ENCODE results near the gene ACTN4.
"Not testable (repeated sequence)": the region's sequence is repeated elsewhere in the genome, so short reads cannot be mapped to it uniquely, and the experiment has no call there.

ACTN4 gene

GRCh38 chr19:38647368-38647965 is at the start of gene ACTN4:
ACTN4 (plus strand) TSS chr19:38647649; CDS start chr19:38647746, 97 bp downstream.
- peak; percentile 97 for DNase-seq (ENCODE audit: low read depth)
- no peak for TF ChIP-seq CTCF (conservative IDR thresholded peaks at IDR 0.05; ENCODE audit: low read depth, low read length)
- peak within 1 kb of the TSS; percentile 98 for H3K4me3 ChIP-seq (ENCODE audit: low read depth, low read length)

GRCh38 chr19:38599722-38600121 is 47.7 kb upstream of the ACTN4 start:
- H3K4me3 ChIP-seq (ENCODE audit: low read depth, low read length): no peak overlapping the region
- no peak for DNase-seq (ENCODE audit: low read depth)
- no peak for TF ChIP-seq CTCF (conservative IDR thresholded peaks at IDR 0.05; ENCODE audit: low read depth, low read length)

DNA sequence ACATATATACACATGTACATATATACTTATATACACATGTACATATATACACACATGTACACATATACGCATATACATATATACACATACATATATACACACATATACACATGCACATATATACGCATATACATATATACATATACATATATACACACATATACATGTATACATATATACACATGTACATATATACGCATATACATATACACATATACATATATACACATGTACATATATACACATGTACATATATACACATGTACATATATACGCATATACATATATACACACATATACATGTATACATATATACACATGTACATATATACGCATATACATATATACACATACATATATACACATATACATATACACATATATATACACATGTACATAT is 44.6 kb upstream of the ACTN4 start:
- DNase-seq (ENCODE audit: low read depth); H3K4me3 ChIP-seq (ENCODE audit: low read depth, low read length): not testable (repeated sequence)

DNA sequence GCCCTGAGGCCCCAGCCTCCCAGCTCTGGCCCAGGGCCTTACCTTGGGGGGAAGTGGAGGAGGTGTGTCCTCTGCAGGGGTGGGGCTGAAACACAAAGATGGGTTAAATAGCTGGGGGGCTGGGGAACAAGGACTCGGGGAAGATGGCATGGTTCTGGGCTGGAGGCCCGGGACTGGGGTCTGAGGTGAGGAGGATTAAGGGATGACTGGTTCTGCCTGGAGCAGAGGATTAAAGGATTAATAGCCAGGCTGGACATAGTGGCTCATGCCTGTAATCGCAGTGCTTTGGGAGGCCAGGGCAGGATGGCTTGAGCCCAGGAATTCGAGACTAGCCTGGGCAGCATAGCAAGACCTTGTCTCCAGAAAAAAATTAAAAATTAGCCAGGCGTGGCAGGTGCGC is 41.3 kb upstream of the ACTN4 start:
- no peak for TF ChIP-seq CTCF (conservative IDR thresholded peaks at IDR 0.05; ENCODE audit: low read depth, low read length)
- DNase-seq (ENCODE audit: low read depth): no peak

DNA sequence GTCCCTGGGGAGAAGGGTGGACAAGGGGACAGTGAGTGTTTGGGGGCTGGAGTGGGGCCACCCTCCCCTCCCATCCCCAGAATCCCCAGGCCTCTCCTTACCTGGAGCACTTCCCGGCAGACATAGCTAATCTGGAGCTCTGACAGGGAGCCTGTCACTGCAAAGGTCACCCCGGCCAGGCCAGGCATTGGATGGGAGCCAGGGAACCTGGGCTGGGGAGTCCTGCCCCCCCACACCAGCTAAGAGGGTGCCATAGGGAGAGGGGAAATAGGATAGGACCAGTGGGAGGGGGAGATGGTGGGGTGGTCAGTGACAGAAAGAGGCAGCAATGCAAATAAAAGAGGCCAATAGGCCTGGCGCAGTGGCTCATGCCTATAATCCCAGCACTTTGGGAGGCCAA is 33.2 kb upstream of the ACTN4 start:
- no peak for DNase-seq (ENCODE audit: low read depth)
- TF ChIP-seq CTCF (conservative IDR thresholded peaks at IDR 0.05; ENCODE audit: low read depth, low read length): no peak
- no peak overlapping the region for H3K4me3 ChIP-seq (ENCODE audit: low read depth, low read length)

More for the DNA sequence above, 41.3 kb upstream of the ACTN4 start:
- H3K4me3 ChIP-seq (ENCODE audit: low read depth, low read length): no peak overlapping the region

DNA sequence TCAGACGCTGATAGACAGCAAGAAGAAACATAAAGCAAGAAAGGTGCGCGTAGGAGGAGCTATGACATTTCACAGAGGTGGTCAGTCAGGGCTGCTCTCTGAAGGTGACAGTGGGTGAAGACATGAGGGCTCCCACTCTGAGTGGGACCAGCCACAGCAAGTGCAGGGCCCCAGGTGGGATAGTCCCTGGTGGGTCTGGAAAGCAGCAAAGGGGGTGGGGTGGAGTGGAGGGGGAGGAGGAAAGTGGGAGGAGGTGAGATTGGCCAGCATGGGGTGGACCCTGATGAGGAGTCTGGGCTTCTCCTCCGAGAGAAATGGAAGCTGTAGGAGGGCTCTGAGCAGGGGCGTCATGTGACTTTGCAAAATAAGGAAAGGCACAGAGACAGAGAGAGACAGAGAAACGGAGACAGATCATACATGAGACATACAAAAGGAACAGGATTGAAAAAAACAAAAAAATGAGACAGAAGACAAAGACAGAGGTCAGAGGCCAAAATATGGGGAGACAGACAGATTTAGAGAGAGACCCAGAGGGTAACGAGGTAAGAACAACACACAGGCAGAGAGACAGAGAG is 32.4 kb upstream of the ACTN4 start:
- DNase-seq (ENCODE audit: low read depth): no peak
- TF ChIP-seq CTCF (conservative IDR thresholded peaks at IDR 0.05; ENCODE audit: low read depth, low read length): no peak
- no peak overlapping the region for H3K4me3 ChIP-seq (ENCODE audit: low read depth, low read length)

DNA sequence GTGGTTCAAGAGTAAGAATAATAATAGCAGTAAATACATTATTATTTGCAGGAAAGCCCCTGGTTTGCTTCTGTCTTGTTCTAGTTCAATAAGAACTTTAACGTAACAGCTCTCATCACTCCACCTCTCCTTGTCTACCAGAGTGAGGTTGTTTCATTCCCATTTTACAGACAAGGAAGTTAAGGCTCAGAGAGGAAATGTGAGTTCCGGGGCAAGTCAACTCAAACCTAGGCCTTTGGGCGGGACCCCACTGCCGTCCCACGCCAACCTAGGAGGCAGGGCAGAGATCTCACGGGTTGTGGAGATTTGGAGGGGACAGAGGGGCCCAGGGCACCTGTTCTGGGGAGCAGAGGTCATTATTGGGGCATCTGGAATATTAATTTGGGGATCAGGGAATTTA is 31.2 kb upstream of the ACTN4 start:
- no peak for TF ChIP-seq CTCF (conservative IDR thresholded peaks at IDR 0.05; ENCODE audit: low read depth, low read length)
- DNase-seq (ENCODE audit: low read depth): no peak
- H3K4me3 ChIP-seq (ENCODE audit: low read depth, low read length): no peak overlapping the region

Data from choroid plexus epithelial cell (primary cell).